Sigmoid colon (tissue), 7 donors: Measurements from ENCODE around the gene UNC79. TPM values are rescaled to one million over a fixed set of nuclear protein-coding genes. Genes with fewer than 3 reads are reported as not detected.

Experiments used
- DNase-seq: peaks from one replicate; pipeline ENCODE4 v3.0.0-alpha.2; 2019
- H3K27ac ChIP-seq, 4 donors: fragments of 200-600 bp; sonication (generic); one replicate each; pipeline ENCODE4 v1.5.1; 2016 to 2019; ENCODE audit warnings: mild to moderate bottlenecking in 1 of 4
- H3K27me3 ChIP-seq, 3 donors: fragments of 200-600 bp; sonication (generic); one replicate each; pipeline ENCODE4 v1.5.1; 2019; ENCODE audit warnings: mild to moderate bottlenecking in 1 of 3
- H3K36me3 ChIP-seq, 4 donors: fragments of 200-600 bp; sonication (generic); one replicate each; pipeline ENCODE4 v1.5.1; 2016 to 2019
- H3K4me1 ChIP-seq, 4 donors: fragments of 200-600 bp; sonication (generic); one replicate each; pipeline ENCODE4 v1.5.1; 2017 to 2019
- H3K4me3 ChIP-seq, 4 donors: fragments of 200-600 bp; sonication (generic); one replicate each; pipeline ENCODE4 v1.5.1; 2017 to 2019; ENCODE audit warnings: mild to moderate bottlenecking in 2 of 4, moderate library complexity in 1 of 4
- H3K9me3 ChIP-seq, 4 donors: fragments of 200-600 bp in 3 of 4; sonication (generic) in 3 of 4; one replicate each; pipeline versions ENCODE4 v1.5.1 to v1.6.1; 2013 to 2019
- CTCF ChIP-seq, 4 experiments: fragments of 450-650 bp in 3 of 4; fragments of 200-600 bp in 1 of 4; IDR thresholded peaks; one replicate each; pipeline ENCODE4 v1.5.1; 2016 to 2019; ENCODE audit warnings: antibody characterized with exemption in 4 of 4, mild to moderate bottlenecking in 3 of 4, moderate library complexity in 2 of 4
- EP300 ChIP-seq, 4 donors: sonication (generic); formaldehyde crosslinking; IDR thresholded peaks; one replicate each; pipeline ENCODE4 v1.6.1; 2017; ENCODE audit warnings: antibody characterized with exemption in 4 of 4
- POLR2A ChIP-seq, 2 donors: fragments of 450-650 bp; IDR thresholded peaks; one replicate each; pipeline ENCODE4 v1.6.1; 2016; ENCODE audit warnings: antibody characterized with exemption in 2 of 2, mild to moderate bottlenecking in 2 of 2, moderate library complexity in 2 of 2
- POLR2AphosphoS5 ChIP-seq, 4 donors: sonication (generic); formaldehyde crosslinking; IDR thresholded peaks; one replicate each; pipeline ENCODE4 v1.6.1; 2017; ENCODE audit warnings: antibody characterized with exemption in 4 of 4
- WGBS, 2 donors: extraction: QIAGEN DNeasy Blood & Tissue Kit; methylation state at CpG; one replicate each; pipeline ENCODE4 v1.1.7; 2013; 5-methylcytosine and 5-hydroxymethylcytosine counted together
- intact Hi-C: fragments of 100-400 bp; cut with DNase I; formaldehyde crosslinking; loops from one replicate; pipeline ENCODE4 v1.15.1; 2023
- polyA plus RNA-seq, 3 donors: library from polyadenylated mRNA; stranded (reverse); fragments of 200-250 nt; gene quantifications; one replicate each; pipeline ENCODE4 v1.2.3, GENCODE V29; 2013
- total RNA-seq, 4 donors: library from RNA; depleted of rRNA; stranded (reverse); fragments of >200 nt; gene quantifications; one replicate each; pipeline ENCODE4 v1.1.0, GENCODE V29; 2016
- donor health status: healthy with polysubstance abuse.
- donor health status: Bipolar disorder and iron deficiency.
- donor health status: healthy.

UNC79 gene
- total and polyA plus RNA-seq, 7 donors, result 0.15 to 1.4 (median 0.81) TPM; not detected in 2

GRCh38 chr14:93741556-93742230 lies 311.0 kb downstream of the UNC79 start:
- intact Hi-C loops, result no loop called here
- 89% methylated on average over 12 of the region's 12 CpGs for WGBS, 2 donors

GRCh38 chr14:93742761-93743160 lies 312.0 kb downstream of the UNC79 start:
- Histone ChIP-seq H3K4me3 (no peak overlapping the region), H3K27me3 (no peaks in the 10 kb centered on the region), H3K27ac (peak overlapping the region; percentile 28 to 57 (median 44)), H3K9me3 (no peaks in the 10 kb centered on the region), H3K36me3 (no peaks in the 10 kb centered on the region), H3K4me1 (peaks cover 0 to 19% (median 9%) of the 10 kb centered on the region in 4 donors)
- intact Hi-C loops, result no loop called here
- 72 to 73% methylated on average over 8 of the region's 8 CpGs for WGBS, 2 donors
- no peak for DNase-seq
- TF ChIP-seq POLR2A (IDR thresholded peaks at IDR 0.05) (no peak), POLR2AphosphoS5 (IDR thresholded peaks at IDR 0.05) (no peak), EP300 (IDR thresholded peaks at IDR 0.05) (no peak), CTCF (IDR thresholded peaks at IDR 0.05) (no peak)

More at GRCh38 chr14:93741556-93742230, 311.0 kb downstream of the UNC79 start:
- no peaks in the 10 kb centered on the region for H3K27me3 ChIP-seq
- H3K27ac ChIP-seq, result peak overlapping the region in 3 of 4 donors; percentile 1 to 57 (median 28)
- no peak overlapping the region for H3K4me3 ChIP-seq
- H3K36me3 ChIP-seq, result no peaks in the 10 kb centered on the region
- DNase-seq, result no peak
- TF ChIP-seq POLR2AphosphoS5 (IDR thresholded peaks at IDR 0.05), result peak in 1 of 4 donors; percentile 17
- TF ChIP-seq POLR2A (IDR thresholded peaks at IDR 0.05), result no peak
- no peak for TF ChIP-seq CTCF (IDR thresholded peaks at IDR 0.05)
- peaks cover 0 to 19% (median 9%) of the 10 kb centered on the region in 4 donors for H3K4me1 ChIP-seq
- H3K9me3 ChIP-seq, result no peaks in the 10 kb centered on the region

GRCh38 chr14:93743270-93744060 lies 312.7 kb downstream of the UNC79 start:
- 86 to 89% methylated on average over 26 of the region's 26 CpGs for WGBS, 2 donors
- H3K36me3 ChIP-seq, result no peaks in the 10 kb centered on the region
- H3K27ac ChIP-seq, result peak overlapping the region; percentile 28 to 57 (median 44)
- no peak for DNase-seq
- intact Hi-C loops, result no loop called here
- H3K4me1 ChIP-seq, result peaks cover 0 to 25% (median 12%) of the 10 kb centered on the region in 4 donors
- no peaks in the 10 kb centered on the region for H3K27me3 ChIP-seq
- H3K9me3 ChIP-seq, result no peaks in the 10 kb centered on the region
- H3K4me3 ChIP-seq, result no peak overlapping the region
- no peak for TF ChIP-seq POLR2AphosphoS5 (IDR thresholded peaks at IDR 0.05)
- TF ChIP-seq CTCF (IDR thresholded peaks at IDR 0.05), result no peak
- TF ChIP-seq EP300 (IDR thresholded peaks at IDR 0.05), result no peak
- TF ChIP-seq POLR2A (IDR thresholded peaks at IDR 0.05), result no peak

GRCh38 chr14:93744176-93744575 lies 313.4 kb downstream of the UNC79 start:
- intact Hi-C loops, result no loop called here
- H3K36me3 ChIP-seq, result no peaks in the 10 kb centered on the region
- peak overlapping the region in 3 of 4 donors; percentile 28 to 57 (median 55) for H3K27ac ChIP-seq
- 72 to 79% methylated on average over 14 of the region's 14 CpGs for WGBS, 2 donors
- no peaks in the 10 kb centered on the region for H3K9me3 ChIP-seq
- H3K4me1 ChIP-seq, result peaks cover 0 to 29% (median 13%) of the 10 kb centered on the region in 4 donors
- no peak overlapping the region for H3K4me3 ChIP-seq
- no peaks in the 10 kb centered on the region for H3K27me3 ChIP-seq
- DNase-seq, result no peak
- TF ChIP-seq EP300 (IDR thresholded peaks at IDR 0.05), result no peak
- TF ChIP-seq CTCF (IDR thresholded peaks at IDR 0.05), result no peak
- TF ChIP-seq POLR2A (IDR thresholded peaks at IDR 0.05), result no peak
- TF ChIP-seq POLR2AphosphoS5 (IDR thresholded peaks at IDR 0.05), result no peak
